Stimulated activated CD8-positive, alpha-beta memory T cell treated with anti-CD3 and anti-CD28 coated beads, Interleukin-4, amount 100 ng/mL, for 1 hour (primary cell): Measurements from ENCODE around the gene SMCO4.
"Not testable (repeated sequence)": the region's sequence is repeated elsewhere in the genome, so short reads cannot be mapped to it uniquely, and the experiment has no call there.

Source experiments
- DNase-seq, 2 donors: peaks; one replicate each; pipeline ENCODE4 v3.0.0-alpha.2; 2020; ENCODE audit warnings: low read depth in 2 of 2, low spot score in 1 of 2

The SMCO4 gene

GRCh38 chr11:93560199-93560932 is 17.2 kb upstream of the SMCO4 start:
- DNase-seq, result no peak

- DNase-seq, result no peak
Measured at GRCh38 chr11:93559681-93560080, 16.5 kb upstream of the SMCO4 start.

- no peak for DNase-seq
Measured at GRCh38 chr11:93552874-93553273, 9.7 kb upstream of the SMCO4 start.

- no peak for DNase-seq
Measured at GRCh38 chr11:93549976-93550375, 6.8 kb upstream of the SMCO4 start.

- DNase-seq, result no peak
Measured at GRCh38 chr11:93548679-93549319, 5.6 kb upstream of the SMCO4 start.

- no peak for DNase-seq
Measured at GRCh38 chr11:93547773-93548172, 4.6 kb upstream of the SMCO4 start.

- DNase-seq, result no peak
Measured at GRCh38 chr11:93547028-93547427, 3.8 kb upstream of the SMCO4 start.

- DNase-seq, result no peak
Measured at GRCh38 chr11:93545566-93545965, 2.4 kb upstream of the SMCO4 start.

- no peak for DNase-seq
Measured at GRCh38 chr11:93542811-93543229, 371 bp downstream of the SMCO4 start.

- DNase-seq, result peak in 1 of 2 donors; percentile 8
Measured at GRCh38 chr11:93541884-93542810, 1.0 kb downstream of the SMCO4 start.

GRCh38 chr11:93540896-93541553 is 2.2 kb downstream of the SMCO4 start:
- no peak for DNase-seq

GRCh38 chr11:93540337-93540736 is 2.9 kb downstream of the SMCO4 start:
- DNase-seq, result no peak

- no peak for DNase-seq
Measured at GRCh38 chr11:93537767-93538261, 5.4 kb downstream of the SMCO4 start.

GRCh38 chr11:93537049-93537448 is 6.1 kb downstream of the SMCO4 start:
- no peak for DNase-seq

- no peak for DNase-seq
Measured at GRCh38 chr11:93536101-93536861, 6.9 kb downstream of the SMCO4 start.

- DNase-seq, result not testable (repeated sequence)
Measured at GRCh38 chr11:93535578-93535977, 7.6 kb downstream of the SMCO4 start.

- no peak for DNase-seq
Measured at GRCh38 chr11:93532806-93533205, 10.4 kb downstream of the SMCO4 start.

- no peak for DNase-seq
Measured at GRCh38 chr11:93532281-93532789, 10.9 kb downstream of the SMCO4 start.

- DNase-seq, result no peak
Measured at GRCh38 chr11:93530468-93530826, 12.7 kb downstream of the SMCO4 start.
